Embryonic facial prominence (tissue), 1 donor: ENCODE results near the gene CENPT.

Experiments used
- DNase-seq: peaks from one replicate; pipeline ENCODE4 v3.0.0-alpha.2; 2016; ENCODE audit errors: extremely low spot score

The CENPT gene

DNA sequence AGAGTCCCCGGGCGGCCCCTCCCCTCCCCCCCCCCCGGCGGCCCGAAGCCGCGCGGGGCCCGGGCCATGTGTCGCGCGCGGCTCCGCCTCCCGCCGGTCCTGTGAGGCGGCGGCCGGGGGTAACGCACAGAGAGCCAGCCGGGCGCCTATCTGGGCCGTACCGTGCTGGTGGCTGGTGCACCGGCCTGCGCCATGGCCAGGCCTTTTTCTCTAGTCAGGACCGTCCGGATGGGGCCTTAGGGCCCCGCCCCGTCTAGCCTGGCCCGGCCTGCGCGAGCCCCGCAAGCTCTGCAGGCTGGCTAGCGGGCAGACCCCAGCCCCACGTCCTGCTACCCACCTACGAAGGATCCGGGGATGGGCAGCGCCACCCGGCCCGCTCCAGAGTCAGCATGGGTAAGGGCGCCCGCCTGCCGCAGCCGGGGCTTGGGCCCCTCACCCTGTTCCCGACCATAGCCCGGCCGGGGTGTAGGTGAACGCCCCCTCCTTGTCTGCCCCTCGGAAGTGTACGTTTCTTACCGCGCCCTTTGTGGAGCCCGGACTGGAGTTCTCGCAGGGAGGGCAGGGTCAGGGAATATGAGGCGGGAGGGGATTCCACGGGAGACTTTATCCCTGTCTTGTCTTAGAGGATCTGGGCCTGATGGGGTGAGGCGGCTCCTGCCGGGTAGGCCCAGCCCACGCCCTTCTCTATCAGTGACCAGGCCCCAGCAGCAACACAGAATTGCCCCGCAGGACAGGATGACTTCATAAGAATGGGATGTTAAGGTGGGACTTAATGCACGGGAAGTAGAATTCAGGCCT lies at the start of gene CENPT:
TSS of gene CENPT (minus strand) at position 630 of the 798 bp plus-strand sequence. CDS start 13,834 bp downstream, outside the sequence.
- no peak for DNase-seq

GRCh38 chr16:67897231-67897630 lies 49.7 kb upstream of the CENPT start:
- peak; percentile 16 for DNase-seq

- no peak for DNase-seq
Observed at GRCh38 chr16:67893743-67894399, 46.4 kb upstream of the CENPT start.

DNA sequence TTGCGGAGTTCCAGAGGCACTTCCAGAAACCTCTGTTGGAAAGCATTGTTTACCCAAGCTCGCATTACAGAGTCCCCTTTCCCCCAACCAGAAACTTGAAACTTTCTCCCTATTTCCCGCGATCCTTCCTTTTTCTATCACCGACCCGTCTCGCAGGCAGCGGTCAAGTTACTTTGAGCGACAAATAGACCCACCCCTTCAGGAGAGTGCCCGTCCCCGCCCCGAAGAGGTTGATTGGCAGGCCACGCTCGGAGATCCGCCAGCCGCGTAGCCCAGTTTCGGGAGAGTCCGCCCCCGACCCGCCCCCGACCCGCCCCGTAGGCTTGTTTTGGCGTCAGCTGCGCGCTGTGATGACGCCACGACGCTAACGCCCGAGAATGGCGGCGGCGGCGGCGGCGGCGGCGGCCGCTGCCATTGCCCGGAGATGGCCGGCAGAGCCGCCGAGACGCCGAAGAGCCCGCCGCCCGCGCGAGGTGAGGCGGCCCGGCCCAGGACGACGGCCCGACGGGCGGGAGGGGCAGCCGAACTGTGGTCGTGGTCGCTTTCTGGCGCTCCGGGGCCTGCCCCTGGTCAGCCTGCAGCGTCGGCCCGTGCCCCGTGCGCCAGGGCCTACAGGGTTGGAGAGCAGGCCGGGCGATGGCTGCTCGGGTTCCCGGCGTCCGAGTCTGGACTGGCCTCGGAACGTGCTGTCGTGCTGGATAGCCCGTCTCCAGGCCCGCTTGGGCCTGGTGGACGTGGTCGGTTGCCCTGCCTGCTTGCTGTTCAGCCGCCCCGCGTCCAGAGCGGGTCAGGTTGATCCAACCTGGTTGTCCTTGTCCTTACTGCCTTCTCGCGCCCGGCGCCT lies 45.6 kb upstream of the CENPT start, which contains the start of gene PSKH1:
TSS of gene PSKH1 (plus strand) at position 356 of the 844 bp plus-strand sequence. CDS start 15,496 bp downstream, outside the sequence.
- DNase-seq = peak; percentile 94

GRCh38 chr16:67892375-67892774 lies 44.9 kb upstream of the CENPT start:
- DNase-seq = no peak

DNA sequence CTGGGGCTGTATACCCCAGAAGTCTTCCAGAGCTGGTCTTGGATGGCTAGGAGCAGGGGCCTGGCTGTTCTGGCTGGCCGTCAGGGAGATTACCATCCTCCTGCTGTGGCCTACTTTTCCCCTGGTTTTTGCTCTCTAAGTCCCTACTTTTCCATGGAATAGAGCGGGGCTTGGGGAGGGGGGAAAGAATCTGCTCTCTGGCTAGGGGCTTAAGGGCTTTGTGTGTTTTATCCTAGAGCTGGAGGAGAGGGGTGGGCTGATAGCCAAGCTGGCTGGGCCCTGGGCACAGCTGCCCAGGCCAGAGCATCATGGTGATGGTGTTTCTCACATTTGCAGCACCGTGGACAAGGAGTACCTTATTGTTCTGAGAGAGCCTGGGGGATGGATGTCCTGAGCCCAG lies 40.8 kb upstream of the CENPT start:
- no peak for DNase-seq

DNA sequence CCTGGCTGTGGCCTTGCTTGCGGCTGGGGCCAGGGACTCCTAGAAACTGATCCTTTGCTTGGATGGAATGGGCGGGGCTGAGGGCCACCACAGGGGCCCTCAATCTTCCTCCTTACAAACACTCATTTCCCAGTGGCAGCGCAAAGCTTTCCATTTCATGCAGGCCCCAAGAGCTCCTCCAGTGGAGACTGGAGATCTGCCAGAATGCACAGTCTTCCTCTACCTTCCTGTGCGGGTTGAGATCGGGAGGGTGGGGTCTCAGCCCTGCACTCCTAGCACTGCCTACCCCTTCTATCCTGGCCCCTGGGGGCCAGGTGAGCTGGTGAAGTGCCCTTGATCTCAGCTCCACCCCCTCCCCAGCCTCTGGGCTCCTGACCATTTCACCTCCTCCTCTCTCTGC lies 38.9 kb upstream of the CENPT start:
- no peak for DNase-seq

GRCh38 chr16:67885976-67886375 lies 38.5 kb upstream of the CENPT start:
- no peak for DNase-seq

DNA sequence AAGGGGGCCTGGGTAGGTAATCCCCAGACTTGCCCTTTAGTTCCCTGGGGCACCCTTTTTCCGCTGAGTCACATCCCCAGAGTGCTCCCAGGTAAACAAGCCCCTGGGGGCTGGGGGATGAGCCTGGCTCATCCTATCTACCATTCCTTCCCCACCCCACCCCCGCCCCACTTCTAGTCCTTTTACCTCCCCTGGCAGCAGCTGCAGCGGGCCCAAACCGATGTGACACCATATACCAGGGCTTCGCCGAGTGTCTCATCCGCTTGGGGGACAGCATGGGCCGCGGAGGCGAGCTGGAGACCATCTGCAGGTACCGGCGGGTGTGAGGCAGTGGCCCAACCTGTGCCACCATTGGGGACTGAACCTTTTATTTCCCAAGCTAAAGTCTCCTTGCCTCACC lies 38.1 kb upstream of the CENPT start:
- no peak for DNase-seq

GRCh38 chr16:67884684-67885083 lies 37.2 kb upstream of the CENPT start, which contains the start of gene NRN1L:
NRN1L (plus strand) TSS chr16:67884885; CDS start chr16:67884904, 19 bp downstream.
- peak; percentile 46 for DNase-seq

DNA sequence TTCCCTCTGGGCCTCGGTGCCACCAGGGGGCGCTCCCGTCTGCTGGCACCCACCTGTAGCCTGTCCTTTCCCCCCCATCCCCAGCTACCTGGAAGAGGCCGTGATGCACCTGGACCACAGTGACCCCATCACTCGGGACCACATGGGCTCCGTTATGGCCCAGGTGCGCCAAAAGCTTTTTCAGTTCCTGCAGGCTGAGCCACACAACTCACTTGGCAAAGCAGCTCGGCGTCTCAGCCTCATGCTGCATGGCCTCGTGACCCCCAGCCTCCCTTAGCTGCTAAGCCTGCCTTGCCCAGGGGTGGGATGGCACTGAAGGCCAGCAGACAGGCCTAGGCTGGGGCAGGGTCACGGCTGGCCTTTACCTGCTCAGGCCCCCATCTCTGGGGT lies 36.4 kb upstream of the CENPT start:
- no peak for DNase-seq

- DNase-seq = no peak
Observed at GRCh38 chr16:67883146-67883871, 35.8 kb upstream of the CENPT start.

- DNase-seq = no peak
Observed at GRCh38 chr16:67882374-67883145, 35.1 kb upstream of the CENPT start.

GRCh38 chr16:67881621-67882161 lies 34.2 kb upstream of the CENPT start:
- DNase-seq = no peak

DNA sequence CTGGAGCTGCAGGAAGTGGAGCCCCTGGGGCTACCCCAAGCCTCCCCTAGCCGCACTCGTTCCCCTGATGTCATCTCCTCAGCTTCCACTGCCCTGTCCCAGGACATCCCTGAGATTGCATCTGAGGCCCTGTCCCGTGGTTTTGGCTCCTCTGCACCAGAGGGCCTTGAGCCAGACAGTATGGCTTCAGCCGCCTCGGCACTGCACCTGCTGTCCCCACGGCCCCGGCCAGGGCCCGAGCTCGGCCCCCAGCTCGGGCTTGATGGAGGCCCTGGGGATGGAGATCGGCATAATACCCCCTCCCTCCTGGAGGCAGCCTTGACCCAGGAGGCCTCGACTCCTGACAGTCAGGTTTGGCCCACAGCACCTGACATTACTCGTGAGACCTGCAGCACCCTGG lies 33.1 kb upstream of the CENPT start:
- no peak for DNase-seq

- DNase-seq = no peak
Observed at GRCh38 chr16:67879936-67880335, 32.4 kb upstream of the CENPT start.

DNA sequence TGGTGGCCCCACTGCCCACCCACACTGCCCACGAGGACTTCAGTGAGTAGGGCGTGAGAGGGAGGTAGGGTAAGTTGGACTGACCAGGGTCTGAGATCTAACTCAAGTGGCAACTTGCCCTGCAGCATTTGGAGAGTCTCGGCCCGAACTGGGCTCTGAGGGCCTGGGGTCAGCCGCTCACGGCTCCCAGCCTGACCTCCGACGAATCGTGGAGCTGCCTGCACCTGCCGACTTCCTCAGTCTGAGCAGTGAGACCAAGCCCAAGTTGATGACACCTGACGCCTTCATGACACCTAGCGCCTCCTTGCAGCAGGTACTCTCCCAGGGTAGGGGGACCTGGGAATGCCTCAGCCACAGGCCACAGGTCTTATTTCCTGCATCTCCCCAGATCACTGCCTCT lies 32.0 kb upstream of the CENPT start:
- DNase-seq = no peak

DNA sequence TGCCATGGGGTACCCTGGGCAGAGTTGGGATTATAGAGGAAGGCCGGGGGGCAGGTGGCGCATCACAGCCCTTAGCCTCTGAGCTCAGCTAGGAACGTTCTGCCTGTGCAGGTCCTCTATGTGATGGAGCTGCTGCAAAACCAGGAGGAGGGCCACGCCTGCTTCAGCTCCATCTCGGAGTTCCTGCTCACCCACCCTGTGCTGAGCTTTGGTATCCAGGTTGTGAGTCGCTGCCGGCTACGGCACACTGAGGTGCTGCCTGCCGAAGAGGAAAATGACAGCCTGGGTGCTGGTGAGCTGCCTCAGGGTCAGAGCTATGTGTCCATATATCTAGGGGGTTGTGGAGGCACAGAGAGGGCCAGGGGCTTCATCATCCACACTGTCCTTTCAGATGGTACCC lies 31.4 kb upstream of the CENPT start:
- DNase-seq = no peak

GRCh38 chr16:67878232-67878631 lies 30.7 kb upstream of the CENPT start:
- DNase-seq = no peak

GRCh38 chr16:67877064-67877463 lies 29.6 kb upstream of the CENPT start:
- DNase-seq = no peak
